SK-N-SH treated with all-trans-retinoic acid at 6 μM for 48 hours (cell line): ENCODE results near the gene MID1.

Experiments
- ATAC-seq: fragments of 200-7000 bp; cut with Tn5 transposase; 3 replicates; pipeline ENCODE4 v1.9.1; 2020; ENCODE audit warnings: mild to moderate bottlenecking, moderate library complexity
- ARNTL ChIP-seq: fragments of 450-650 bp; formaldehyde crosslinking; IDR thresholded peaks from 2 replicates; pipeline ENCODE4 v1.5.0; 2020; ENCODE audit warnings: low read depth, mild to moderate bottlenecking, moderate library complexity, borderline replicate concordance
- BACH2 ChIP-seq: fragments of 250-450 bp; sonication (Bioruptor Pico); IDR thresholded peaks from 2 replicates; pipeline ENCODE4 v1.9.0; 2021; ENCODE audit warnings: mild to moderate bottlenecking, borderline replicate concordance
- ESRRG ChIP-seq: fragments of 250-450 bp; sonication (Bioruptor Pico); IDR thresholded peaks from 2 replicates; pipeline ENCODE4 v1.6.1; 2021; ENCODE audit warnings: mild to moderate bottlenecking
- GLIS3 ChIP-seq: fragments of 250-450 bp; sonication (Bioruptor Pico); IDR thresholded peaks from 2 replicates; pipeline ENCODE4 v1.5.0; 2020; ENCODE audit warnings: mild to moderate bottlenecking, moderate library complexity
- ISL1 ChIP-seq: fragments of 250-450 bp; sonication (Bioruptor Pico); IDR thresholded peaks from 2 replicates; pipeline ENCODE4 v2.1.2; 2022; ENCODE audit warnings: mild to moderate bottlenecking, moderate library complexity
- OSR1 ChIP-seq: fragments of 250-450 bp; sonication (Bioruptor Pico); IDR thresholded peaks from 2 replicates; pipeline ENCODE4 v1.8.0; 2022; ENCODE audit warnings: moderate library complexity, mild to moderate bottlenecking, inconsistent platforms
- PPARA ChIP-seq: fragments of 250-450 bp; sonication (Bioruptor Pico); IDR thresholded peaks from 2 replicates; pipeline ENCODE4 v1.5.0; 2020; ENCODE audit warnings: mild to moderate bottlenecking, borderline replicate concordance
- RARB ChIP-seq: fragments of 250-450 bp; sonication (Bioruptor Pico); IDR thresholded peaks from 2 replicates; pipeline ENCODE4 v1.8.0; 2021; ENCODE audit warnings: mild to moderate bottlenecking, moderate library complexity
- SNAI2 ChIP-seq: fragments of 250-450 bp; sonication (Bioruptor Pico); IDR thresholded peaks from 2 replicates; pipeline ENCODE4 v1.5.0; 2020; ENCODE audit warnings: mild to moderate bottlenecking, moderate library complexity
- TCF4 ChIP-seq: fragments of 250-450 bp; sonication (Bioruptor Pico); IDR thresholded peaks from 2 replicates; pipeline ENCODE4 v1.8.0; 2021; ENCODE audit warnings: mild to moderate bottlenecking, moderate library complexity, borderline replicate concordance
- TOX ChIP-seq: fragments of 250-450 bp; sonication (Bioruptor Pico); IDR thresholded peaks from 2 replicates; pipeline ENCODE4 v1.8.0; 2021; ENCODE audit warnings: mild to moderate bottlenecking, moderate library complexity, borderline replicate concordance
- ZC3H10 ChIP-seq: fragments of 250-450 bp; sonication (Bioruptor Pico); IDR thresholded peaks from 2 replicates; pipeline ENCODE4 v1.5.1; 2021; ENCODE audit warnings: mild to moderate bottlenecking, moderate library complexity
- ZFP3 ChIP-seq: fragments of 250-450 bp; sonication (Bioruptor Pico); IDR thresholded peaks from 2 replicates; pipeline ENCODE4 v1.5.0; 2020; ENCODE audit warnings: mild to moderate bottlenecking, moderate library complexity
- ZFP30 ChIP-seq: fragments of 450-650 bp; formaldehyde crosslinking; IDR thresholded peaks from 2 replicates; pipeline ENCODE4 v1.5.0; 2022; ENCODE audit warnings: mild to moderate bottlenecking, moderate library complexity
- ZNF565 ChIP-seq: fragments of 450-650 bp; formaldehyde crosslinking; conservative IDR thresholded peaks from 2 replicates; pipeline ENCODE4 v1.5.0; 2020; ENCODE audit warnings: low read depth, mild to moderate bottlenecking, moderate library complexity
- ZNF70 ChIP-seq: fragments of 450-650 bp; formaldehyde crosslinking; IDR thresholded peaks from 2 replicates; pipeline ENCODE4 v1.5.0; 2020; ENCODE audit warnings: mild to moderate bottlenecking, moderate library complexity
- ZNF8 ChIP-seq: fragments of 450-650 bp; formaldehyde crosslinking; IDR thresholded peaks from 2 replicates; pipeline ENCODE4 v1.5.0; 2020; ENCODE audit warnings: mild to moderate bottlenecking, moderate library complexity
- TF ChIP-seq, protein P1 (sequence below): fragments of 250-450 bp; sonication (Bioruptor Pico); IDR thresholded peaks from 2 replicates; pipeline ENCODE4 v1.8.0; 2021; ENCODE audit warnings: low read depth, mild to moderate bottlenecking, moderate library complexity, borderline replicate concordance
- TF ChIP-seq, protein P2 (sequence below): fragments of 250-450 bp; sonication (Bioruptor Pico); IDR thresholded peaks from 2 replicates; pipeline ENCODE4 v1.8.0; 2020; ENCODE audit warnings: mild to moderate bottlenecking, moderate library complexity, borderline replicate concordance
- TF ChIP-seq, protein P3 (sequence below): fragments of 250-450 bp; sonication (Bioruptor Pico); IDR thresholded peaks from 2 replicates; pipeline ENCODE4 v1.5.0; 2020; ENCODE audit warnings: mild to moderate bottlenecking, moderate library complexity
- TF ChIP-seq, protein P4 (sequence below): fragments of 250-450 bp; sonication (Bioruptor Pico); IDR thresholded peaks from 2 replicates; pipeline ENCODE4 v1.5.1; 2020; ENCODE audit warnings: low read depth, mild to moderate bottlenecking, moderate library complexity
- TF ChIP-seq, protein P5 (sequence below): fragments of 250-450 bp; sonication (Bioruptor Pico); IDR thresholded peaks from 2 replicates; pipeline ENCODE4 v1.5.1; 2021; ENCODE audit warnings: mild to moderate bottlenecking, moderate library complexity

Gene MID1

DNA sequence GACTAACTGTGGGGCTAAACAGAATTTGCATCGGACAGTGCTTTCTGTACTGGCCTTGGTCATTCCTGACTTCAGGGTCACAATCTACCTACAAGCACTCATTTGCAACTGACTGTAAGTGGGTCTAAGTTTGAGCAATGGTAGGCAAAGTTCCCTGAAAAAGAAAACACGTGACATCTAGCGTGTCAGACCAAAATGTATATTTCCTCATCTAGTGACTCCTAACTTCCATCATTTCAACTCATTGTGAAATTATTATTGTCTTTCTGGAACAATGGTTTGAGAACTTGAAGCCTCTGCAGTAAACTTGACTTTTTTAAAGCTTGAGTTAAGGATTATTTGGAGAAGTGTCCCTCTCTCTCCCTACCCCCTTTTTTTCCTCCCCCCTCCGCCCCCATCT, 113.6 kb downstream of the MID1 start:
- no peak for ATAC-seq
- TF ChIP-seq, protein P1, sequence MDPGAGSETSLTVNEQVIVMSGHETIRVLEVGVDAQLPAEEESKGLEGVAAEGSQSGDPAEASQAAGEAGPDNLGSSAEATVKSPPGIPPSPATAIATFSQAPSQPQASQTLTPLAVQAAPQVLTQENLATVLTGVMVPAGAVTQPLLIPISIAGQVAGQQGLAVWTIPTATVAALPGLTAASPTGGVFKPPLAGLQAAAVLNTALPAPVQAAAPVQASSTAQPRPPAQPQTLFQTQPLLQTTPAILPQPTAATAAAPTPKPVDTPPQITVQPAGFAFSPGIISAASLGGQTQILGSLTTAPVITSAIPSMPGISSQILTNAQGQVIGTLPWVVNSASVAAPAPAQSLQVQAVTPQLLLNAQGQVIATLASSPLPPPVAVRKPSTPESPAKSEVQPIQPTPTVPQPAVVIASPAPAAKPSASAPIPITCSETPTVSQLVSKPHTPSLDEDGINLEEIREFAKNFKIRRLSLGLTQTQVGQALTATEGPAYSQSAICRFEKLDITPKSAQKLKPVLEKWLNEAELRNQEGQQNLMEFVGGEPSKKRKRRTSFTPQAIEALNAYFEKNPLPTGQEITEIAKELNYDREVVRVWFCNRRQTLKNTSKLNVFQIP (CRISPR knock-in tag) = no peak
- TF ChIP-seq PPARA (CRISPR knock-in tag) = no peak

DNA sequence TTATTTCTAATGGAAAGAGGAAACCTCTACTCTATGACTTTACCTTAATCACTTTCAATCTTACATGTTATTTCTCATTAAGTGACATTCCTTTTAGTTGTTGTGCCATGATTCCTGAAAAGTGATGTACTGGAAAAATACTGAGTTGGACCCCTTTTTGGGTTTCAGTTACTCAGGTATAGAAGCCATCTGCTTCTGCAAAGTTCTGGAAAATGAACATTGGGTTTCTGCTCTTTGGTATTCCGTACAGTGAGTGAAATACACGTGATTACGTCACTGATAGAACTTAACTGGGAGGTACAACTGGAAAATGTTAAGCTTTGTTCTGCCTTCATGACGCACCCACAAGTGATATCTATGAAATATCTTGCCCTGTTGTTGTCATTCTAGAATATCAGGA, 114.7 kb downstream of the MID1 start:
- no peak for ATAC-seq
- TF ChIP-seq GLIS3 (CRISPR knock-in tag) (no peak), ZNF70 (CRISPR knock-in tag) (no peak), ZFP30 (CRISPR knock-in tag) (no peak), ZNF8 (CRISPR knock-in tag) (no peak), ARNTL (no peak), ZC3H10 (CRISPR knock-in tag) (no peak), RARB (CRISPR knock-in tag) (no peak), OSR1 (no peak), TCF4 (CRISPR knock-in tag) (no peak), SNAI2 (CRISPR knock-in tag) (no peak)
- TF ChIP-seq, protein P1 (CRISPR knock-in tag) = no peak
- TF ChIP-seq, protein P2, sequence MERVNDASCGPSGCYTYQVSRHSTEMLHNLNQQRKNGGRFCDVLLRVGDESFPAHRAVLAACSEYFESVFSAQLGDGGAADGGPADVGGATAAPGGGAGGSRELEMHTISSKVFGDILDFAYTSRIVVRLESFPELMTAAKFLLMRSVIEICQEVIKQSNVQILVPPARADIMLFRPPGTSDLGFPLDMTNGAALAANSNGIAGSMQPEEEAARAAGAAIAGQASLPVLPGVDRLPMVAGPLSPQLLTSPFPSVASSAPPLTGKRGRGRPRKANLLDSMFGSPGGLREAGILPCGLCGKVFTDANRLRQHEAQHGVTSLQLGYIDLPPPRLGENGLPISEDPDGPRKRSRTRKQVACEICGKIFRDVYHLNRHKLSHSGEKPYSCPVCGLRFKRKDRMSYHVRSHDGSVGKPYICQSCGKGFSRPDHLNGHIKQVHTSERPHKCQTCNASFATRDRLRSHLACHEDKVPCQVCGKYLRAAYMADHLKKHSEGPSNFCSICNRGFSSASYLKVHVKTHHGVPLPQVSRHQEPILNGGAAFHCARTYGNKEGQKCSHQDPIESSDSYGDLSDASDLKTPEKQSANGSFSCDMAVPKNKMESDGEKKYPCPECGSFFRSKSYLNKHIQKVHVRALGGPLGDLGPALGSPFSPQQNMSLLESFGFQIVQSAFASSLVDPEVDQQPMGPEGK (CRISPR knock-in tag) = no peak
- TF ChIP-seq, protein P3, sequence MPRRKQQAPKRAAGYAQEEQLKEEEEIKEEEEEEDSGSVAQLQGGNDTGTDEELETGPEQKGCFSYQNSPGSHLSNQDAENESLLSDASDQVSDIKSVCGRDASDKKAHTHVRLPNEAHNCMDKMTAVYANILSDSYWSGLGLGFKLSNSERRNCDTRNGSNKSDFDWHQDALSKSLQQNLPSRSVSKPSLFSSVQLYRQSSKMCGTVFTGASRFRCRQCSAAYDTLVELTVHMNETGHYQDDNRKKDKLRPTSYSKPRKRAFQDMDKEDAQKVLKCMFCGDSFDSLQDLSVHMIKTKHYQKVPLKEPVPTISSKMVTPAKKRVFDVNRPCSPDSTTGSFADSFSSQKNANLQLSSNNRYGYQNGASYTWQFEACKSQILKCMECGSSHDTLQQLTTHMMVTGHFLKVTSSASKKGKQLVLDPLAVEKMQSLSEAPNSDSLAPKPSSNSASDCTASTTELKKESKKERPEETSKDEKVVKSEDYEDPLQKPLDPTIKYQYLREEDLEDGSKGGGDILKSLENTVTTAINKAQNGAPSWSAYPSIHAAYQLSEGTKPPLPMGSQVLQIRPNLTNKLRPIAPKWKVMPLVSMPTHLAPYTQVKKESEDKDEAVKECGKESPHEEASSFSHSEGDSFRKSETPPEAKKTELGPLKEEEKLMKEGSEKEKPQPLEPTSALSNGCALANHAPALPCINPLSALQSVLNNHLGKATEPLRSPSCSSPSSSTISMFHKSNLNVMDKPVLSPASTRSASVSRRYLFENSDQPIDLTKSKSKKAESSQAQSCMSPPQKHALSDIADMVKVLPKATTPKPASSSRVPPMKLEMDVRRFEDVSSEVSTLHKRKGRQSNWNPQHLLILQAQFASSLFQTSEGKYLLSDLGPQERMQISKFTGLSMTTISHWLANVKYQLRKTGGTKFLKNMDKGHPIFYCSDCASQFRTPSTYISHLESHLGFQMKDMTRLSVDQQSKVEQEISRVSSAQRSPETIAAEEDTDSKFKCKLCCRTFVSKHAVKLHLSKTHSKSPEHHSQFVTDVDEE (CRISPR knock-in tag) = no peak
- TF ChIP-seq, protein P4, sequence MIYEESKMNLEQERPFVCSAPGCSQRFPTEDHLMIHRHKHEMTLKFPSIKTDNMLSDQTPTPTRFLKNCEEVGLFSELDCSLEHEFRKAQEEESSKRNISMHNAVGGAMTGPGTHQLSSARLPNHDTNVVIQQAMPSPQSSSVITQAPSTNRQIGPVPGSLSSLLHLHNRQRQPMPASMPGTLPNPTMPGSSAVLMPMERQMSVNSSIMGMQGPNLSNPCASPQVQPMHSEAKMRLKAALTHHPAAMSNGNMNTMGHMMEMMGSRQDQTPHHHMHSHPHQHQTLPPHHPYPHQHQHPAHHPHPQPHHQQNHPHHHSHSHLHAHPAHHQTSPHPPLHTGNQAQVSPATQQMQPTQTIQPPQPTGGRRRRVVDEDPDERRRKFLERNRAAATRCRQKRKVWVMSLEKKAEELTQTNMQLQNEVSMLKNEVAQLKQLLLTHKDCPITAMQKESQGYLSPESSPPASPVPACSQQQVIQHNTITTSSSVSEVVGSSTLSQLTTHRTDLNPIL = no peak
- TF ChIP-seq, all 23 proteins: peak for 0

DNA sequence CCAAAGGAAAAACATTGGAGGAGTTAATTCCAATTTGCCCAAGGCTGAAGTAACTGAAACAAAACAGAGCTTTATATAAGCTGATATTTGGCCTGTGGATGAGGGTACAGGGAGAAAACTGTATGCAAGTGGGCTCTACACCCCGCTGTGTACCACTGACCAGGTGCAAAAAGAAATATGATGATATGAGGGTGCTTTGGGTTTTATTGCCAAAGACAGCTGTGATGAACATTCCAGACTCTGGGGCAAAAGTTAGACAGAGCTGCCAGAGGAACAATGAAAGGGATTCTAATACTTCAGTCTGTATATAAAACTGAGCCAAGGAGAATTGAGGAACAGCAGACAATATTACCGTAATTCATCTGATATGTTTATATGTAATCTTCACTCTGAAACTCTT, 117.4 kb downstream of the MID1 start:
- TF ChIP-seq TCF4 (CRISPR knock-in tag) (no peak), OSR1 (no peak), ESRRG (CRISPR knock-in tag) (no peak), ZFP30 (CRISPR knock-in tag) (no peak), BACH2 (CRISPR knock-in tag) (no peak), ISL1 (no peak), ZNF565 (no peak)
- TF ChIP-seq, all 23 proteins: peak for 0
- ATAC-seq = no peak

DNA sequence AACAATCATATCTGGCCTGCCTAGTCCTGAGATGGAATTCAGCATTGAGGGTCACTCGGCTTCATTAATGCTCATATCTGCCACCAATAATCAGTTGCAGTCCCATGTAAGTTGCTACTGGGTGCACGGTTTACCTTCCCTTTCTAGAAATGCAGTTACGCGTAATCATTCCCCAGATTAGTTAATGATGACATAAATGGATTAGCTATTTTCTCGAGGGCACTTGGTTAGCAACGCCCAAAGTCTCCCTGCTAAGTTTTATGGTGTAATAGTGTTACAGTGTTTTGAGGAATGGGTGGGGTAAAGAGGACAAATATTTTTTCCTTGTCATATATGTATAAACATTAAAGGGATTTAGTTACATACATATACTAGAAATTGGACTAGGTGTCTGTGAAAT, 118.8 kb downstream of the MID1 start:
- no peak for ATAC-seq
- TF ChIP-seq ARNTL (no peak), ESRRG (CRISPR knock-in tag) (no peak), ZFP3 (CRISPR knock-in tag) (no peak), ZFP30 (CRISPR knock-in tag) (no peak), BACH2 (CRISPR knock-in tag) (no peak), PPARA (CRISPR knock-in tag) (no peak), OSR1 (no peak), ISL1 (no peak), TOX (no peak)
- TF ChIP-seq, protein P3 (CRISPR knock-in tag) = no peak
- TF ChIP-seq, protein P5, sequence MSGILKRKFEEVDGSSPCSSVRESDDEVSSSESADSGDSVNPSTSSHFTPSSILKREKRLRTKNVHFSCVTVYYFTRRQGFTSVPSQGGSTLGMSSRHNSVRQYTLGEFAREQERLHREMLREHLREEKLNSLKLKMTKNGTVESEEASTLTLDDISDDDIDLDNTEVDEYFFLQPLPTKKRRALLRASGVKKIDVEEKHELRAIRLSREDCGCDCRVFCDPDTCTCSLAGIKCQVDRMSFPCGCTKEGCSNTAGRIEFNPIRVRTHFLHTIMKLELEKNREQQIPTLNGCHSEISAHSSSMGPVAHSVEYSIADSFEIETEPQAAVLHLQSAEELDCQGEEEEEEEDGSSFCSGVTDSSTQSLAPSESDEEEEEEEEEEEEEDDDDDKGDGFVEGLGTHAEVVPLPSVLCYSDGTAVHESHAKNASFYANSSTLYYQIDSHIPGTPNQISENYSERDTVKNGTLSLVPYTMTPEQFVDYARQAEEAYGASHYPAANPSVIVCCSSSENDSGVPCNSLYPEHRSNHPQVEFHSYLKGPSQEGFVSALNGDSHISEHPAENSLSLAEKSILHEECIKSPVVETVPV = no peak
